Keratinocyte (primary cell): Measurements from ENCODE around the gene TOP1. TPM values are rescaled to one million over a fixed set of nuclear protein-coding genes. Genes with fewer than 3 reads are reported as not detected.
A peak's percentile ranks its signal among the peaks of the same experiment; 100 is the strongest.

Source experiments
- DNase-seq: peaks from one replicate; pipeline ENCODE4 v3.0.0-alpha.2; 2011; ENCODE audit warnings: low read depth, missing footprints, low spot score
- FAIRE-seq: peaks from 2 replicates; lab custom pipeline; 2011; peaks lifted over from hg19 to GRCh38; lab: Jason Lieb, UNC
- H2AFZ ChIP-seq: 2 replicates; pipeline ENCODE4 v1.6.0; 2012; ENCODE audit warnings: low read length, control low read depth, inconsistent platforms; ENCODE audit not compliant: control insufficient read depth
- H3K27ac ChIP-seq: 2 replicates; pipeline ENCODE4 v1.5.1; 2011; ENCODE audit warnings: low read length; ENCODE audit not compliant: control insufficient read depth, insufficient read depth
- H3K27me3 ChIP-seq: 3 replicates; pipeline ENCODE4 v1.6.0; 2011; ENCODE audit warnings: low read length; ENCODE audit not compliant: control insufficient read depth, insufficient read depth; ENCODE audit errors: extremely low read depth
- H3K36me3 ChIP-seq, 2 experiments: 2 replicates in 1 of 2; 3 replicates in 1 of 2; pipeline ENCODE4 v1.5.1; 2011; ENCODE audit warnings: low read length in 2 of 2, mild to moderate bottlenecking in 1 of 2; ENCODE audit not compliant: control insufficient read depth in 2 of 2, insufficient read depth in 2 of 2; ENCODE audit errors: extremely low read depth in 1 of 2
- H3K4me1 ChIP-seq: 3 replicates; pipeline ENCODE4 v1.5.1; 2011; ENCODE audit warnings: low read length; ENCODE audit not compliant: control insufficient read depth, insufficient read depth; ENCODE audit errors: extremely low read depth
- H3K4me2 ChIP-seq: 3 replicates; pipeline ENCODE4 v1.6.0; 2011; ENCODE audit warnings: low read depth, low read length; ENCODE audit not compliant: control insufficient read depth, insufficient read depth; ENCODE audit errors: extremely low read depth
- H3K4me3 ChIP-seq, 3 experiments: fragments of 200-600 bp in 1 of 3; sonication (generic) in 1 of 3; 2 replicates in 2 of 3; 3 replicates in 1 of 3; pipeline ENCODE4 v1.5.1; 2011 to 2016; ENCODE audit warnings: low read length in 3 of 3, mild to moderate bottlenecking in 3 of 3, control low read depth in 2 of 3, inconsistent platforms in 1 of 3, low read depth in 1 of 3, mixed read lengths in 1 of 3, mixed run types in 1 of 3, moderate library complexity in 1 of 3; ENCODE audit not compliant: control insufficient read depth in 2 of 3, insufficient read depth in 2 of 3; ENCODE audit errors: extremely low read depth in 1 of 3
- H3K79me2 ChIP-seq: 2 replicates; pipeline ENCODE4 v1.6.0; 2012; ENCODE audit warnings: low read length; ENCODE audit not compliant: control insufficient read depth, insufficient read depth
- H3K9ac ChIP-seq: 3 replicates; pipeline ENCODE4 v1.6.0; 2011; ENCODE audit warnings: low read length; ENCODE audit not compliant: control insufficient read depth, insufficient read depth; ENCODE audit errors: extremely low read depth
- H3K9me1 ChIP-seq: 3 replicates; pipeline ENCODE4 v1.6.0; 2011; ENCODE audit warnings: low read length; ENCODE audit not compliant: control insufficient read depth, insufficient read depth; ENCODE audit errors: extremely low read depth
- H3K9me3 ChIP-seq: 2 replicates; pipeline ENCODE4 v1.5.1; 2012; ENCODE audit warnings: low read depth, low read length; ENCODE audit not compliant: control insufficient read depth
- H4K20me1 ChIP-seq: 3 replicates; pipeline ENCODE4 v1.6.0; 2011; ENCODE audit warnings: low read length; ENCODE audit not compliant: control insufficient read depth, insufficient read depth; ENCODE audit errors: extremely low read depth
- EZH2 ChIP-seq: IDR thresholded peaks from one replicate; pipeline ENCODE4 v1.6.1; 2012; ENCODE audit warnings: inconsistent platforms, mild to moderate bottlenecking, low read length, moderate library complexity
- dilution Hi-C: fragments of 300-500 bp; cut with MboI; formaldehyde crosslinking; loops from one replicate; pipeline ENCODE4 v1.7.0; 2020; ENCODE audit warnings: low sequenced_read_pairs; ENCODE audit not compliant: extremely low pct_ligation_motif_present
- polyA plus RNA-seq, 5 experiments: library from polyadenylated mRNA; depleted of rRNA in 3 of 5; stranded (reverse) in 3 of 5; stranded (forward) in 1 of 5; unstranded in 1 of 5; fragments of >200 nt; gene quantifications; 1 replicate in 1 of 5; 2 replicates in 3 of 5; 3 replicates in 1 of 5; pipeline versions ENCODE4 v1.2.1 to v1.2.3, GENCODE V29; 2011 to 2012; ENCODE audit warnings: missing spikeins in 2 of 5, low read depth in 1 of 5, low replicate concordance in 1 of 5
- TF ChIP-seq, protein P1 (sequence below), 3 experiments: IDR thresholded peaks in 1 of 3; conservative IDR thresholded peaks in 1 of 3; optimal IDR thresholded peaks in 1 of 3; 2 replicates in 2 of 3; 3 replicates in 1 of 3; pipeline versions ENCODE3 to v1.5.1; 2011; ENCODE audit warnings: low read length in 3 of 3, mild to moderate bottlenecking in 3 of 3, moderate library complexity in 2 of 3, control low read depth in 1 of 3, inconsistent platforms in 1 of 3; ENCODE audit not compliant: insufficient read depth in 2 of 3; ENCODE audit errors: extremely low read depth in 1 of 3

TOP1 gene
- polyA plus RNA-seq, 1 donor (not counting 4 experiments of a cell fraction or from before 2014, with no cell fraction given) = 25.2 TPM

DNA sequence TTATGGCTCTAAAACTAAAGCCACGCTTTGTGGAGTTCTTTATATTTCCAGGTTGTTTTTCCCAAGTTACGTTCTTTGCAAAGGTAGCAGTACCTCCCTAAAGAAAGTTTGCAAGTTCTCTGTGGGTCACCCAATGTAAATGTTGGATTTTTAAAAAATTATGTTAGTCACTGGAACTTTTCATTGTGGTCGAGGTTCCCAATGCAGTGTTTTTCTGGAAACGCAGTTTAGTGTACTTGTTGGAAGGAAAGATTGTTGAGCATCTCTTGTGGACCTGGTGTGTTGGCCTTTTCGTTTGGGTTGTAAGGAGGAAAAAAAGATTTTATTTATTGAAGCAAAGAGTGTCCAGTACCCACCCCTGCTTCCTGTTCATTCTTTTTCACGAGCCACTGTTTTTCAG, 1.4 kb downstream of the TOP1 start:
- Histone ChIP-seq H3K4me3 (peak overlapping the region; percentile 87 to 97 (median 95)), H3K4me1 (peaks cover 37% of the 10 kb centered on the region), H3K9ac (peak overlapping the region; percentile 95), H4K20me1 (peaks cover 17% of the 10 kb centered on the region), H3K27ac (peak overlapping the region; percentile 93), H3K9me1 (peaks cover 3% of the 10 kb centered on the region), H3K27me3 (no peaks in the 10 kb centered on the region), H3K9me3 (no peaks in the 10 kb centered on the region), H3K4me2 (peak overlapping the region; percentile 99), H2AFZ (no peak overlapping the region), H3K36me3 (peaks cover 4 to 25% of the 10 kb centered on the region in 2 experiments), H3K79me2 (peaks cover 65% of the 10 kb centered on the region)
- TF ChIP-seq, protein P1, sequence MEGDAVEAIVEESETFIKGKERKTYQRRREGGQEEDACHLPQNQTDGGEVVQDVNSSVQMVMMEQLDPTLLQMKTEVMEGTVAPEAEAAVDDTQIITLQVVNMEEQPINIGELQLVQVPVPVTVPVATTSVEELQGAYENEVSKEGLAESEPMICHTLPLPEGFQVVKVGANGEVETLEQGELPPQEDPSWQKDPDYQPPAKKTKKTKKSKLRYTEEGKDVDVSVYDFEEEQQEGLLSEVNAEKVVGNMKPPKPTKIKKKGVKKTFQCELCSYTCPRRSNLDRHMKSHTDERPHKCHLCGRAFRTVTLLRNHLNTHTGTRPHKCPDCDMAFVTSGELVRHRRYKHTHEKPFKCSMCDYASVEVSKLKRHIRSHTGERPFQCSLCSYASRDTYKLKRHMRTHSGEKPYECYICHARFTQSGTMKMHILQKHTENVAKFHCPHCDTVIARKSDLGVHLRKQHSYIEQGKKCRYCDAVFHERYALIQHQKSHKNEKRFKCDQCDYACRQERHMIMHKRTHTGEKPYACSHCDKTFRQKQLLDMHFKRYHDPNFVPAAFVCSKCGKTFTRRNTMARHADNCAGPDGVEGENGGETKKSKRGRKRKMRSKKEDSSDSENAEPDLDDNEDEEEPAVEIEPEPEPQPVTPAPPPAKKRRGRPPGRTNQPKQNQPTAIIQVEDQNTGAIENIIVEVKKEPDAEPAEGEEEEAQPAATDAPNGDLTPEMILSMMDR (optimal IDR thresholded peaks at IDR 0.05 in 1 of 3, IDR thresholded peaks at IDR 0.05 in 1 of 3, conservative IDR thresholded peaks at IDR 0.05 in 1 of 3; ENCODE audit: extremely low read depth in 1 of 3, insufficient read depth in 2 of 3, low read length in 3 of 3) = no peak
- no peak for TF ChIP-seq EZH2
- dilution Hi-C loops = no loop called here
- FAIRE-seq (no peak), DNase-seq (no peak)

DNA sequence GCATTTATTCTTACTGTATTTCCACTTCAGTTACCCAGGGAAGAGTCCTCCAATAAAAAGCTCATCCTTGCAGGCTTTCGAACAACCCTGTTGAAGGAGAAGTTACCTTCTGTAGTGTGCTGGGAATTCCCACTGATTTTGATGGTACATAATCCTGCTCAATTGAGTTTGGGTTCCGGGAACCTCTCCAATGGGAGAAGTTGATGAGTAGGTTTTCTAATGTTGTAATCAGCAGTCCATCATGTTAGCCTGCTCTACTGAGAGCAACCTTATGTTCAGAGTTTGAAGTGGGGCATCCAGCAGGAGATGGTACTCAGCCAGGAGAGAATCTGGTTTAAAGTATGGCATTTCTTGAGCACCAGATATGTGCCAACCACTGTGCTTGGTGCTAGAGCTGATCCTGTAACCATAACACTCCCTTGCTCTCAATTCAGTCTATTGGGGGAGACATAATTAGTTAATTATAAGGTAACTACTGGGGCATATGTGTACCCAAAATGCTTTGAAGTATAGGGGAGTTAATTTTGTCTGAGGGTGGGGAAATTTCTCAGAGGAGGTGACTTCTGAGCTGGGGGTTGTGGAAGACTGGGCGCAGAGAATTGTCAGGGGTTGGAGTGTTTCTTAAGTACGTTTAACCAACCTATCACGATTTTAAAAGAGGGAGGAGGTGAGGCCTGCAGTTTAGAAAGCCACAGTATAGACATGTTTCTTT, 2.1 kb downstream of the TOP1 start:
- Histone ChIP-seq H3K27me3 (no peaks in the 10 kb centered on the region), H3K4me3 (peak overlapping the region; percentile 87 to 97 (median 95)), H3K36me3 (peaks cover 5 to 29% of the 10 kb centered on the region in 2 experiments), H3K79me2 (peaks cover 71% of the 10 kb centered on the region), H3K27ac (peak overlapping the region; percentile 93), H3K9ac (peak overlapping the region; percentile 95), H3K9me3 (no peaks in the 10 kb centered on the region), H3K4me1 (peaks cover 37% of the 10 kb centered on the region), H3K9me1 (peaks cover 3% of the 10 kb centered on the region), H2AFZ (no peak overlapping the region), H3K4me2 (peak overlapping the region; percentile 99), H4K20me1 (peaks cover 20% of the 10 kb centered on the region)
- dilution Hi-C loops = no loop called here
- TF ChIP-seq, protein P1 (optimal IDR thresholded peaks at IDR 0.05 in 1 of 3, IDR thresholded peaks at IDR 0.05 in 1 of 3, conservative IDR thresholded peaks at IDR 0.05 in 1 of 3; ENCODE audit: extremely low read depth in 1 of 3, insufficient read depth in 2 of 3, low read length in 3 of 3) = no peak
- TF ChIP-seq EZH2 = no peak
- FAIRE-seq (no peak), DNase-seq (no peak)
